HUDEP-2 (cell line): ENCODE results near the gene PTF1A.

Experiments used
- DNase-seq, 76 experiments: peaks; one replicate each; lab custom pipeline; 2025; ENCODE audit not compliant: unreplicated experiment in 76 of 76; lab: John Stamatoyannopoulos, UW

The PTF1A gene

DNA sequence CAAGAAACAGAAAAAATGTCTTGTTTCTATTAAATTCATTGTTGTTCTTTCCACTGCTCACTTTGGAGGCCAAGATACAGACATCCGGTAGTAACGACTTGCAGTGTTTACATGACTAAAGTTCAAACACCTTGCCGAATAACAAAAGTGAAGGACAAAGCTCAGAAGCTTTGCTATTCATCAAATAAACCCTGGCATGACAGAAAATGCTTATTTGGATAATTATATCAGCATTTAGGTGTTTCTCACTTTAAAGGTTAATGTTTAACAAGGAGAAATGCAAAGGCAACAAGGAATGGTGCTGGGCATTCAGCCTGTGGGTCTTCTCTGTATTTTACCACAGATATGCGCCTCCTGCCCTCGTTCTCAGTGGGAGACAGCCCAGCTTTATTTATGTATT, 5.4 kb upstream of the PTF1A start:
- no peak for DNase-seq

DNA sequence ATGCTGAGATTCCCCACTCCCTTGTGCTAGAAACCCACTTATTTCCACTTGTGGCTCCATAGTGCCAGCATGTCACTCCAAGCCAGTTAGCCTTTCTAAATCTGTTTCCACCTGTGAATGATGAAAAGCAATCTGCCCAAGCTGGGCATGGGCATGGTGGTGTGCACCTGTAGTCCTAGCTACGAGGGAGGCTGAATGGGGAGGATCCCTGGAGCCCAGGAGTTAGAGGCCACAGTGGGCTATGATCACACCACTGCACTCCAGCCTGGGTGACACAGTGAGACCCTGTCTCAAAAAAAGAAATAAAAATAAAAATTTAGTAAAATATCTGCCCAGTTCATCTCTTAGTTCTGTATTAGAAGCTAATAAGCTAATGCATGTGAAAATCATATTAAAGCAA, 5.0 kb upstream of the PTF1A start:
- no peak for DNase-seq

DNA sequence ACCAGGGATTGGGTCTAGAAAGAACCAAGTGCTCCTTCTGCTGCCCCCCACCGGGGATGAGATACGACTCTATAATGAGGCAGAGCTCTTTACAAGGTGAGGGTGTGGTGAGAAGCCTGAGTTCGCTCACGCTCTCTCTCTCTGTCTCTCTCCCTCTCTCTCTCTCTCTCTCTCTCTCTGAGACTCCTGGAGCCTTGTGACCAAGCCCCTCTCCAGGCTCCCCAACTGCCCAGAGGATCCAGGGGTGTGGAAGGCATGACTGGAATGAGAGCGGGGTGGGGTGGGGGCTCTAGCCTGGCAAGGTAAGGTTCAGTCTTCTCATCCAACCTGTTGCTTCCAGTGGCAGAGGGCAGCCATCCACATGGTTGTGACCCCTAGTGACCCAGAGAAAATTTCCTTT, 3.1 kb upstream of the PTF1A start:
- DNase-seq: no peak

DNA sequence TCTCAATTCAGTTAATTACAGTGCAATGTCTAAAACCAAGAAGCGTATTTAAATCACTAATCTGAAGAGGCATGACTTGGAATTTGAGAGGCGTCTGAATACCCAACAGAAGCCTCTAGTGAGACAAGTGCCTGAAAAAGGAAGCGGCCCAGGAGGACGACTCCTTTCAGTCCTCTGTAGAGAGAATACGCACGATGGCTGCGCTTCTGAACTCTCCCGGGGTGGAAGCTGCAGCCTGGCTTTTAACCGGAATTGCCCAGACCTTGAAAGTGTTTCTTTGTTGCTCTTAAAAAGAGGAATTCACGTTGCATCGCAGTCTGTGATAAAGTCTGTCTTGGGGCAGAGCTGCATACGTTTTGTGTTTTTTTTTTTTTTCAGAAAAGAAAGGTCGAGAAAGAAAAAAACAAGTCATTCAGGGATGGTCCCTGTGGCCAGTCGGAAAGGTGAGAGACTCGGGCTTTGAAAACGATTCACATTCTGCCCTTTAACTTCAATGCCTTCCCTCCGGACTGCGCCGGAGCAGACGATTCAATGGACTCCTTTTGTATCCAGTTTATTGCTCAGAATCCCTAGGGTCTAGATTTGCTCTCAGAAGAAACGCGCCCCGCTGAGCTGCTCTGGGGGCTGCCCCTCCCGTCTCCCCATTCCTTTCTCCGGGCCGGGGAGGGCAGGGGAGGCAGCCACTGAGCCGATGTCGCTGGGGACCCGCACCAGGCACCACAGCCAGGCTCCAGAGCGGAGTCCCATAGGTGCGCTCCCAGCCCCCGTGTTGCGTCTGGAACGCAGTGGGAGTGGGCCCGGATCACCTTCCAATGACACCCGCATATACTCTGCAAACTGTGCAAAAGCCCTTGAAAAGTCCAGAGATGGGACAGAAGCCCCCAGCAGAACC, 994 bp upstream of the PTF1A start:
- DNase-seq: no peak

DNA sequence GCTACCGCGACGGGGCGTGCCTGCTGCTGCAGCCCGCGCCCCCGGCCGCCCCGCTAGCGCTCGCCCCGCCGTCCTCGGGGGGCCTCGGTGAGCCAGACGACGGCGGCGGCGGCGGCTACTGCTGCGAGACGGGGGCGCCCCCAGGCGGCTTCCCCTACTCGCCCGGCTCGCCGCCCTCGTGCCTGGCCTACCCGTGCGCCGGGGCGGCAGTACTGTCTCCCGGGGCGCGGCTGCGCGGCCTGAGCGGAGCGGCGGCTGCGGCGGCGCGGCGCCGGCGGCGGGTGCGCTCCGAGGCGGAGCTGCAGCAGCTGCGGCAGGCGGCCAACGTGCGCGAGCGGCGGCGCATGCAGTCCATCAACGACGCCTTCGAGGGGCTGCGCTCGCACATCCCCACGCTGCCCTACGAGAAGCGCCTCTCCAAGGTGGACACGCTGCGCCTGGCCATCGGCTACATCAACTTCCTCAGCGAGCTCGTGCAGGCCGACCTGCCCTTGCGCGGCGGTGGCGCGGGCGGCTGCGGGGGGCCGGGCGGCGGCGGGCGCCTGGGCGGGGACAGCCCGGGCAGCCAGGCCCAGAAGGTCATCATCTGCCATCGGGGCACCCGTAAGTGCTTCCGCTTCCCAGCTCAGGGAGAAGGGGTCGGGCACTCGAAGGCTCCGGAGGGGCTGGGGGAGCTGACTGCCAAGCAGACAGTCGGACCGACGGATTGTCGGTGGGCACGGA, 761 bp downstream of the PTF1A start:
- DNase-seq: no peak

DNA sequence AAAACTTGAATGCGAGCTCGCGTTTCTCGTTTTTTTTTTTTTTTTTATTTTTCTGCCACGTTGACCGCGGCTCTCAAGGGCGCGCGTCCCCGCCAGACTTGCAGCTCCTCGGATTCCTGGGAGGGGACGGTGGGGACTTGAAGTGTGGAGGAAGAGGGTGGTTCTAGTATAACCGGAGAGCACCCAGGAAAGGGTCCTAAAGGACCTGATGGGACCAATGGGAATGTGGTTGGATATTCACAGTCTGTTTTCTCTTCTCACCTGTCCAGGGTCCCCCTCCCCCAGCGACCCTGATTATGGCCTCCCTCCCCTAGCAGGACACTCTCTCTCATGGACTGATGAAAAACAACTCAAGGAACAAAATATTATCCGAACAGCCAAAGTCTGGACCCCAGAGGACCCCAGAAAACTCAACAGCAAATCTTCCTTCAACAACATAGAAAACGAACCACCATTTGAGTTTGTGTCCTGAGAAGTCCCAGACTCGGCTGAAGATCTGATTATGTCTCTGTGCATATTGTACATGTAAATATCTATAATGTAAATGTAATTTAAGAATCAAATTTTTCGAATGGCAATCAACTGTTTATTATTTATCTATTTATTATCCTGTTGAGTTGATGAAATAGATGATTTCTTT, 1.4 kb downstream of the PTF1A start:
- DNase-seq: no peak

DNA sequence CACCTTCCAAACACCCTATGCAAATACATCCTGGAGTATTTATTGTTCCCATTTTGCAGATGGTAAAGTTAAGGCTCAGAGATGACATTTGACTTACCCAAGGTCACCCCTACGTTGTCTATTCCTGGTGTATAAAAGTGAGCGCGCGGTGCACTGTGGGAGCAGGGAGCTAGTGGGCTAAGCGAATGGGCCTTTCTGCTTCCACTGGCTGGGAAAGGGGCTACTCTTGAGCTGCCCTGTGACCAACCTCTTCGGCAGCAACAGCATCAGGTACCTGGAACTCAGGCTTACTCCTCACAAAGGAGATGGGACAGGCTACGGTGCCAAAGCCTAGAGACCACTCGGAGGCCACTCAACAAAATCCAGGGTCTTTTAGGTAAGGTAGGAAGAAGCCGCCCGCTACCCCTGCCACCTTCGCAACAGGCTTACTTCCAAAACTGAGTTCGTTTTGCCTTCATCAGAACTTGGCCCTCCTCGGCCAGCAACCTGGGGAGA, 2.4 kb downstream of the PTF1A start:
- no peak for DNase-seq

DNA sequence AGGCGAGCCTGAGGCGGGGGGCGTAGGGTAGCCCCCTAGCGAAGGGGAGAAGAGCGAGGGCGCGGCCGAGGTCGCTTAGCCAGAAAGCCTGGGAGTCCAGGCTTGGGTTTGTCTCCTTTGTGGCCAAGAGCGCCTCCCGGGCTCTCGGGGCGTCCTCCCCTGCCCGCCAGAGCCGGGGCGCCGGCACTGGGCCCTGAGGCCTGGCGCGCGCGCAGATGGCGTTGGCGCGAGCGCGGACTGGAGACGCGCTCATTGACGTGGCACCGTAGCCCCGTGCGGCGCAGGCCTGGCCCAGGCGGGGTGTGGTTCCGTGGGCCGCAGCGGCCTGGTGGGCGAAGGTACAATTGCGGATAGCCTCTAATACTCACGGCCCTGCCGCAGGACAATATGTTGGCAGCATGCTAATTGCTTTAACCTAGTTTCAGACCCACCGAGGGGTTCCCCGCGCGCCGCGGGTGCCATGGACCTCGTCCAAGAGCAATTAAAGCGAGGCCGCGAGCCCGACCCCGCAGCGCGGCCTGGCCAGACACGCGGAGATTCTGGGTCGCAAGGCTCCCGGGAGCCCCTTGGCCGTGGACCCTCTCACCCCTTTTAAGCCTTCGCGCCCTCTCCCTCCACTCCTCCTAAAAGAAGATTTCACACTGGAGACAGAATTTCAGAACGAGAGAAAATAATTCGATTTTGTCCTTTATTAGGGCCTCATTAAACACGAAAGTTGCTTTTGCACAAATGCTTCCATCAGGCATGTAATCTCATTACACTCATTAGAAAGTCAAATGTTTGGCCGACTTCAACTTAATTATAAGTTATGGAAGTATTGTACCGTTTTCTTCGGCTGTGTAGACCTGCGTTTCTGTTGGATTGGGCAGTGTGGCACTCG, 3.1 kb downstream of the PTF1A start:
- no peak for DNase-seq

DNA sequence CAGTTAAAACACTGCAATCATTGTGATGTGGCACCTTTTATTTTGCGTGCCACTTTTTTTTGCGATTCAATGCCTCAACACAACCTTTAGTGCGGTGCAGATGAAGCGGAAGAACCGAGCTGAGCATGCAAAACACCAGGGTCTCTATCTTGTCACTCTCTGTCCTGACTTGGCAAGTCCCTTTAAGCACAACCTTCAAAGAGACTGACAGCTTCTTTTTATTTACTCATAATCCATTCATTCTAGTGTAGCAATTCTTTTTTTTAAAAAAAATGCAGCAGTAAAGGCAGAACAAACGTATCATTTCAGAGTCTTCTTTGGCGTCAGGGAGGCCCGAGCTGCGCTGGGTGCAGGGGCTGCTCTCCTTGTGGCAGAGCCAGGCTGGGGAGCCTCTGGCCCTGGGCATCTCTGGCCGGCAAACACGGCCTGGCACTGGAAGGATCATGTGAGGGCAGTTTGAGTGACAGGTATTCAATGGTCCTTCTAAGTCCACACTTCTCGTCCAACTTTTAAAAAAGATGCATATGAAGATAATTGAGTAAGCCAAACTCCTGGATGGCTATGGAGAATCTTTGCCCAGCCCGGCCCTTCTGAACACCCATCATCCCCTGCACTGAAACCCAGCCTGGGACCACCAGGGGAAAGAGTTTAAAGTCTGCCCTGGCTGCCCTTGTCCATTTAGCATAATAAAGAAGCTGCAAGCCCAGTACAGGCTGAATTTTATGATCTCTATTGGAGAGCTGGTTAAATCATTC, 3.9 kb downstream of the PTF1A start:
- no peak for DNase-seq

DNA sequence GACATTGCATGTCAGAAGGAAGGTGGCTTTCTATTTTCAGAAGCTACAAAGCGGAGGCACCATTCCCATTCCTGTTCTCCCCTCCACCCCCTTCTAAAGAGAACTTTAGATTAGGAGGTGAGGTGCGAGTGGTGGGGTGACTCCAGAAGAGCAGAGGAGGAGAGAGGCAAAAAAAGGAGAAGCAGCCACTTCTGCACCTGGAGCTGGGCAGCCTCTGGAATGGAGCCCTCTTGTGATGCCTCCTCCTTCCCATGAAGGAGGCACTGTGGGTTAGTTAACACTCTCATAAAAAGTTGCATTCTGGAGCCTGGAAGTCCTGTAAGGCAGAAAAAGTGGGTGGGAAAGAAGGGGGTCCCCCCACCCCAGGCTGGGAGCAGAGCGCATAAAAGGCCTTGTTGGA, 4.8 kb downstream of the PTF1A start:
- DNase-seq: no peak

DNA sequence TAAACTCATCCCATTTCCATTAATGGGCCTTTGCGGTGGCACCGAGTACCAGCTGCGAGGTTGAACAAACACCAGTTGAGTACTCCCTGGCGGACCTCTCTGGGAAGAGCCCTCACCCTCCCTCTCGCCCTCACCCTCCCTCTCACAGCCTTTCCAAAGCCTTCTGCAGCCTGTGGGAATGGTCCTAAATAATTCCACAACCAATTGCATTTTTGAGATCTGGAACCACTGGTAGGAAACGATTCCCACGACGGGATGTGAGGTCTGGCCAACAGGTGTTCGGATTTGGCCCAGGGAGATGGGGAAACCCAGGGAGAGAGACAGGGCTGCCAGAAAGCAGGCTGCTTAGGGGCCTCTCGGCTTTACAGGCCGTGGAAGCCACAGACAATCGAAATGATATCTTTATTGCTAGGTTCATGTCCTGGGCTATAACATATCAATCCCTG, 5.3 kb downstream of the PTF1A start:
- DNase-seq: no peak

DNA sequence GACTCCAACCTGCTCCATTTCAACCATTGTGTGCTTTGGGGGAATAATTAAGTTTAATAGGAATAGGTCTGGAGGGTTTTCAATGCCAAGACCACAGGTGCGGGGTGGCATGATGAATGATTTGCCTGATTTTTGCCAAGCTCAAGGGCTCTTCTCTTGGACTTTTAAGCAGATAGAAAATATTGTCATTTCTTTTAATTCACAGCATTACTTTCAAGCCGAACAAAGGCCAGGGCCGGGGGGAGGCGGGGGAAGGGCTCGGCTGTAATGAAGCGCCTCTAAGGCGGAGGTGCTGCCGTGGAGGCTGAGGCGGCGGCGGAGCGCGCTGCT, 6.5 kb downstream of the PTF1A start:
- no peak for DNase-seq

DNA sequence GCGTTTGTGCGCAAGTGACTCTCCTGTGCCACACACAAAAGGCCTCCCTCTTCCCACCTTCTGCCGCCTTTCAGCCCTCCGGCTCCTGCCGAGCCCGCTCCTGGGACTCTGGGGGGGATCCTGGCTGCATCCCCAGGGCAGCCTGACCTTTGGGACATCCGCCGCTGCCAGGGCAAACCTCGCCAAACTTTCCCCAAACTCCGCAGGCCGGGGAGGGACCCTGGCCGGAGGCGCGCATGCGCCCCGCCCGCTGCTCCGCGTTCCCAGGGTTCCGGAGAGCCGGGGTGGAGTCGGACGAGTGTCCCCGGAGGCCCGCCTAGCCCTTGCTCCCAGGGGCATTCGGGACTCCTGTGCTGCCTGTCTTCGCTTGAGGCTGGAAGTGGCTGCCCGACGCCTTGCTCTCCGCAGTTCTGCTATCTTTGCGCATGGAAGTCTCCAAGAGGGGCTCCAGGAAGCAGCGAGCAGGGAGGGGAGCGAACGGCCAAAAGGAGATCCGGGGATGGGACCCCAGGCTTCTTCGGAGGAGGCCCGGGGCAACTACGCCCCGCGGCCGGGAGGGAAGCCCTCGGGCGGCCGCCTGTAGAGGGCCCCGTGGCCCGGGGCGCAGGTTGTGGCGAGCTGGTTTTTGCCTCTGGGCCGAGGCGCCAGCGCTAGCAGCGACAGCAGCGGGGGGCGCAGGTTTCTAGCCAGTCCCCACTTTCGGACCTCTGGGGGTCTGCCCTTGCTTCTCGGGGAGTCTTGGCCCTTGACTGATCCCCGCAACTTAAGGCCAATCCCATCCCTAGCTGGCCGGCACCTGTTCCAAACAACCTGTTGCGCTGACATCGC, 7.0 kb downstream of the PTF1A start:
- no peak for DNase-seq

DNA sequence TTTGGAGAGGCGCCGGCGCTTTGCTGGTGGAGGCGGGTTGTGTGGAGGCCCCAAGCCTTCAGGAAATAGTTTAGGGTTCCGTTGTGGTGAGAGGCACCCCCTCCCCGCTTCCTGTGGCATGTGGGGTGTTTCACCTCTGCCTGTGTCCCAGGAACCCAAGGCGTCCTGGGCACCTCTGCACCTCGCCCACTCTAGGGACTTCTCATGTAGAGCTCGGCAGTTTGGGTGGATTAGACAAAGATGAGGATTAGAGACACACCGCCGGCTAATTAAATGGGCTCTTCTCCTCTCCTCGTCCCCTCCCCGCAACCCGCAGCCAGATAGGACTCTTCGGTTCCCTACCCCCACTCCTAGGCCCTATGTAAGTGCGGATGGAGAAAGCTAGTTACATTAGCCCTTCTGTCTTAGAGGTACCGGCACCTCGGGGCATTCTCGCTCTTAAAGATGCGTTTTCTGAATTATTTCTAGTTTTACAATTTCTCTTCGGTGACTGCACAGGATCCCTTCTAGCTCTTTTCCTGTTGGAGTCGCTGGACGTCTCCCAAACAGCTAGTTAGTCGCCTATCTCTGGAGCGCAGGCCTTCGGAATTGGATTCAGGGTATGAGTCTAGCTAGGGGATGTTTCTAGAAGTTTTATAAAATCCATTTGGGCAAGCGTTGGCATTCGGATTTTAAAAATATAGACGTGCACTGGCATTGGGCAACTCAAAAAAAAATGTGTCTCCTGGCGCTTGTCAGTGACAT, 7.8 kb downstream of the PTF1A start:
- DNase-seq: no peak

DNA sequence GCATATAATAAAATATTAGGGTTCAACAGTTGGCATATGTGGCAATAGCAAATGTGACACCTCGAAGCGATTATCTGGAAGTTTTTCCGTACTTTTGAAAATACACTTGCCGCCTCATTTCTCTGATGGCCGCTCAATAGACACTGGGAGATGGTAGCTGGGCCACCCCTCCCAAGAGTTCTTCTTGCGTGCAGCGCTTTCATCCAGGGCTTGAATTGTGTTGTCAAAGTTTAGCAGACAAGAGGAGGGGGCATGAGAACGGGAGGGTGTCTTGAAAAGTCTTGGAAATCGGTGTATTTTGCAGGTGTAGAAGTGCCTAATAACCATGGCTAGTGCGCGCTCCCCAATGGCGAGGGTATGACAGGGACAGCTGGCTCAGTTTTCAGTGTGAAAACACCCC, 8.5 kb downstream of the PTF1A start:
- DNase-seq: no peak

DNA sequence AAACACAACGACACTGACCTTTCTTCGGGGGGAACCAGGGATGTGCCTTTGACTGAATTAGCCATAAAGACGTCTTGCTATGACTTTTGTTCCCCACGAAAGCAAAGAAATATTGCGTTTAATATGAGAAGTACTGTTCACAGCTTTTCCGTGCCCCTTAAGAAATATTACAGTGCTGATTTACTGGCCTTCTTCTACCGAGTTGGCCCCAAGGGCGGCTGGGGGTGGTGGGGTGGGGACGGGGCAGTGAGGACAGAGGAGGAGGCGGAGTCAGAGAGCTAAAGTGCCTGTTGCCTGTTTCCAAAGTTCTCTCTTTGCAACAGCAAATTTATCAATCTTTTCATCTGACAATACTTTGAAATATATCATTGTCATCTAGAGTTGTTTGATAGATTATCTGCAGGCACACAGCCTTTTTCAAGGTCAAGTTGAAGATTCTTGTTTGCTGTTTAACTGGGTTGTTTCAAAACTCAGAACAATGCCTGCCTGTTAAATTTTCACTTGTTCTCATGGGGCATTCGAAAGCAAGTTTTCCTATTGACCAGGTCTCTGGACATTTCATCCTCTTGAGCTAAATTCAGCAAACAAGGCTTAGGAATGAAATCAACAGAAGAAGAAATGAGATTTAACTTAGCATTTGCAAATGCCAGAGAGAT, 9.0 kb downstream of the PTF1A start:
- no peak for DNase-seq

DNA sequence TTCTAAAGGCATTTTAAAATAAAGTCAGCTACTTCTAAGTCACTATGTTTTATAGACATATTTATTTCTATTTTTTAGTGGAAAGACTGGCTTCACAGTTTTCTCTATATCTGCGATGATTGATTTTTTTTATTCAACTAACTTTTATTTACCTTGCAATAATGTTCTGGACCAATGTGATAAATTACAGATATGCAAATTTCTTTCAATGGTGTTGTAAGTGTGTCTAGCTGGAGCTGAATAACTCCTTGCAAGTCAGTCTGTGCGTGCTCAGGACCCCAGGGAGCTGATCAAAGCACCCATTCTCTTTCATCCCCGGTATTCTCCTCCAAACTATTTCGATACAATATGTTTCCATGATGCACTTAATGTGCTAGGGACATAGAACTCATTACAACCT, 9.7 kb downstream of the PTF1A start:
- DNase-seq: no peak

DNA sequence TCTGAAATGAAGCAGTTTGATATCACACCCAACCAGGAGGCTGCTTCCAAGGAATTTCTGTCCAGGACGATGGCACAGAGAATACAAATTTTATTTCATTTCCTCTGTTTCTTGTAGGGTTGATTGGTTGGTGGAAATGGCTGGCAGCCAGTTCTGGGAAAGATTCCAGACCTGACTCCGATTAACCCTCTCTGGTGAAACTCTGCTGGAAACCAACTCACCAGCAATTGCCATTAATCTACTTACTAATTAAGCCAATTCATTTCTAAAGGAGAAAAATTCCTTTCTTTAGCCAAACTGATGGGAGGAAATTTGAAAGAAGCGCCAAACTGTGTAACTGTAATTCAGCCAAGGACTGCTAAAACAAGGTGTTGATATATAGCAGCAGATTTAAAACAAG, 10.7 kb downstream of the PTF1A start:
- DNase-seq: no peak
